K562 treated with DMSO at 1 percent for 12 hours (cell line): Measurements from ENCODE around the gene CLEC18A. TPM values are rescaled to one million over a fixed set of nuclear protein-coding genes. Genes with fewer than 3 reads are reported as not detected.

ENCODE experiments used
- total RNA-seq: library from RNA; unstranded; fragments of 300-600 nt; gene quantifications from 2 replicates; pipeline ENCODE4 v1.2.3, GENCODE V29; 2022; ENCODE audit not compliant: insufficient read depth

Gene CLEC18A
- total RNA-seq, result 0.67 and 1.7 TPM in 2 replicates

DNA sequence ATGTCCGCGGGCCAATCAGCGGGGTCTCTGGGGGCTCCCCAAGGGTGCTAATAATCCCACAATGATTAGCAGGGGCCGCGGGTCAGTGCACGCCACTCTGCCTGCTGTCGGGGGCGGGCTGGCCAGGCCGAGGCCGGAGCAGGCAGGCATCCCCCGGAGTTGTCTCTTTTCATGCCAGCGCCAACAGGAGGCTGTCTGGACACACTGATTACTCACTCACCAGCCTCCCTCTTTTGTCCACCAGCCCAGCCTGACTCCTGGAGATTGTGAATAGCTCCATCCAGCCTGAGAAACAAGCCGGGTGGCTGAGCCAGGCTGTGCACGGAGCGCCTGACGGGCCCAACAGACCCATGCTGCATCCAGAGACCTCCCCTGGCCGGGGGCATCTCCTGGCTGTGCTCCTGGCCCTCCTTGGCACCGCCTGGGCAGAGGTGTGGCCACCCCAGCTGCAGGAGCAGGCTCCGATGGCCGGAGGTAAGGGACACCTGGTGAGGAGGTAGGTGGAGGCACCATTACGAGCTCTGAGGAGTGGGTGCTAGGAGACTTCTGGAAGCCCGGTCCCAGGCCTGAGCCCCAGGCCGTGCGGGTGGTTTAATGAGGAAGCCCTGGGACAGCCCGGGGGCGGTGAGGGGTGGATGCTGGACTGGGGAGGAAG lies at the start of gene CLEC18A:
Gene CLEC18A (plus strand): TSS at position 318 of the 655 bp plus-strand sequence. CDS start 33 bp downstream, at position 351.

Other genes starting within 250 kb of the CLEC18A start
- 162 and 165 TPM in 2 replicates for gene NQO1, start 224.8 kb upstream of the CLEC18A start, total RNA-seq
- 74.0 and 82.6 TPM in 2 replicates for gene NOB1, start 196.4 kb upstream of the CLEC18A start, total RNA-seq
- 18.9 and 42.5 TPM in 2 replicates for gene WWP2, start 189.0 kb upstream of the CLEC18A start, total RNA-seq
- gene PDPR, start 163.0 kb downstream of the CLEC18A start, total RNA-seq, result 4.8 and 28.8 TPM in 2 replicates
- 0.28 and 0.53 TPM in 2 replicates for gene CLEC18C, start 222.5 kb downstream of the CLEC18A start, total RNA-seq